ENCODE measurements around the gene NISCH.

The NISCH gene

GRCh38 chr3:52489453-52489852 lies 34.0 kb downstream of the NISCH start:
- DNase-seq (ENCODE audit: low read depth in 3 of 3, low spot score in 1 of 3), result no peak

- DNase-seq (ENCODE audit: low read depth in 3 of 3, low spot score in 1 of 3), result no peak
Measured at GRCh38 chr3:52490035-52490938, 34.9 kb downstream of the NISCH start.

- no peak for DNase-seq (ENCODE audit: low read depth in 3 of 3, low spot score in 1 of 3)
Measured at GRCh38 chr3:52490939-52491526, 35.6 kb downstream of the NISCH start.

- no peak for DNase-seq (ENCODE audit: low read depth in 3 of 3, low spot score in 1 of 3)
Measured at GRCh38 chr3:52492059-52492458, 36.7 kb downstream of the NISCH start.

- DNase-seq (ENCODE audit: low read depth in 3 of 3, low spot score in 1 of 3), result no peak
Measured at GRCh38 chr3:52493232-52494017, 38.0 kb downstream of the NISCH start.

GRCh38 chr3:52494445-52494844 lies 39.0 kb downstream of the NISCH start:
- DNase-seq (ENCODE audit: low read depth in 3 of 3, low spot score in 1 of 3), result no peak

GRCh38 chr3:52494886-52495495 lies 39.6 kb downstream of the NISCH start, which contains the start of gene STAB1:
Gene STAB1 (plus strand): TSS chr3:52495338. CDS start chr3:52495414, 76 bp downstream.
- no peak for DNase-seq (ENCODE audit: low read depth in 3 of 3, low spot score in 1 of 3)

GRCh38 chr3:52495777-52496602 lies 40.6 kb downstream of the NISCH start:
- DNase-seq (ENCODE audit: low read depth in 3 of 3, low spot score in 1 of 3), result no peak

- DNase-seq (ENCODE audit: low read depth in 3 of 3, low spot score in 1 of 3), result no peak
Measured at GRCh38 chr3:52498137-52499054, 43.0 kb downstream of the NISCH start.

GRCh38 chr3:52501046-52501445 lies 45.6 kb downstream of the NISCH start:
- no peak for DNase-seq (ENCODE audit: low read depth in 3 of 3, low spot score in 1 of 3)

GRCh38 chr3:52502001-52502400 lies 46.6 kb downstream of the NISCH start:
- no peak for DNase-seq (ENCODE audit: low read depth in 3 of 3, low spot score in 1 of 3)

- DNase-seq (ENCODE audit: low read depth in 3 of 3, low spot score in 1 of 3), result no peak
Measured at GRCh38 chr3:52502808-52503350, 47.5 kb downstream of the NISCH start.

- no peak for DNase-seq (ENCODE audit: low read depth in 3 of 3, low spot score in 1 of 3)
Measured at GRCh38 chr3:52503788-52504424, 48.5 kb downstream of the NISCH start.

- no peak for DNase-seq (ENCODE audit: low read depth in 3 of 3, low spot score in 1 of 3)
Measured at GRCh38 chr3:52504977-52505376, 49.6 kb downstream of the NISCH start.

- no peak for DNase-seq (ENCODE audit: low read depth in 3 of 3, low spot score in 1 of 3)
Measured at GRCh38 chr3:52506266-52506966, 51.0 kb downstream of the NISCH start.

GRCh38 chr3:52507359-52507758 lies 52.0 kb downstream of the NISCH start:
- DNase-seq (ENCODE audit: low read depth in 3 of 3, low spot score in 1 of 3), result no peak

- DNase-seq (ENCODE audit: low read depth in 3 of 3, low spot score in 1 of 3), result no peak
Measured at GRCh38 chr3:52509753-52510328, 54.4 kb downstream of the NISCH start.

- no peak for DNase-seq (ENCODE audit: low read depth in 3 of 3, low spot score in 1 of 3)
Measured at GRCh38 chr3:52511509-52511908, 56.1 kb downstream of the NISCH start.
